AG04450 (cell line): ENCODE data around the gene OGFOD2. TPM values are rescaled to one million over a fixed set of nuclear protein-coding genes. Genes with fewer than 3 reads are reported as not detected.
A peak's percentile ranks its signal among the peaks of the same experiment; 100 is the strongest.

Source experiments
- CTCF ChIA-PET: fragments of 300-600, 350-600 bp; formaldehyde crosslinking; extraction: SDS; loops from one replicate; lab custom pipeline; 2022; ENCODE audit warnings: antibody characterized with exemption, inconsistent platforms; lab: Charles Lee
- POLR2A ChIA-PET: fragments of 350-600 bp; formaldehyde crosslinking; extraction: SDS; loops from one replicate; lab custom pipeline; 2021; ENCODE audit warnings: antibody characterized with exemption, inconsistent platforms; lab: Yijun Ruan, JAX
- DNase-seq: peaks from one replicate; pipeline ENCODE4 v3.0.0-alpha.2; 2011; ENCODE audit warnings: low read depth, low spot score
- H3K27ac ChIP-seq: one replicate; pipeline ENCODE4 v1.5.1; 2012; ENCODE audit warnings: low read depth, low read length, control low read depth
- H3K27me3 ChIP-seq: one replicate; pipeline ENCODE4 v1.6.0; 2012; ENCODE audit warnings: low read length; ENCODE audit not compliant: control insufficient read depth, insufficient read depth
- H3K4me3 ChIP-seq: 2 replicates; pipeline ENCODE4 v1.5.1; 2011; ENCODE audit warnings: mild to moderate bottlenecking, low read depth, low read length, control low read depth
- H3K9me3 ChIP-seq: 2 replicates; pipeline ENCODE4 v1.5.1; 2012; ENCODE audit warnings: low read length; ENCODE audit not compliant: control insufficient read depth, insufficient read depth
- polyA plus RNA-seq: library from polyadenylated mRNA; depleted of rRNA; stranded (reverse); fragments of >200 nt; gene quantifications from 2 replicates; pipeline ENCODE4 v1.2.3, GENCODE V29; 2011
- TF ChIP-seq, protein P1 (sequence below): IDR thresholded peaks from 2 replicates; pipeline ENCODE4 v1.5.1; 2011; ENCODE audit warnings: low read depth, low read length, control low read depth, inconsistent platforms

Gene OGFOD2
- polyA plus RNA-seq, 1 experiment, result 6.1 TPM

DNA sequence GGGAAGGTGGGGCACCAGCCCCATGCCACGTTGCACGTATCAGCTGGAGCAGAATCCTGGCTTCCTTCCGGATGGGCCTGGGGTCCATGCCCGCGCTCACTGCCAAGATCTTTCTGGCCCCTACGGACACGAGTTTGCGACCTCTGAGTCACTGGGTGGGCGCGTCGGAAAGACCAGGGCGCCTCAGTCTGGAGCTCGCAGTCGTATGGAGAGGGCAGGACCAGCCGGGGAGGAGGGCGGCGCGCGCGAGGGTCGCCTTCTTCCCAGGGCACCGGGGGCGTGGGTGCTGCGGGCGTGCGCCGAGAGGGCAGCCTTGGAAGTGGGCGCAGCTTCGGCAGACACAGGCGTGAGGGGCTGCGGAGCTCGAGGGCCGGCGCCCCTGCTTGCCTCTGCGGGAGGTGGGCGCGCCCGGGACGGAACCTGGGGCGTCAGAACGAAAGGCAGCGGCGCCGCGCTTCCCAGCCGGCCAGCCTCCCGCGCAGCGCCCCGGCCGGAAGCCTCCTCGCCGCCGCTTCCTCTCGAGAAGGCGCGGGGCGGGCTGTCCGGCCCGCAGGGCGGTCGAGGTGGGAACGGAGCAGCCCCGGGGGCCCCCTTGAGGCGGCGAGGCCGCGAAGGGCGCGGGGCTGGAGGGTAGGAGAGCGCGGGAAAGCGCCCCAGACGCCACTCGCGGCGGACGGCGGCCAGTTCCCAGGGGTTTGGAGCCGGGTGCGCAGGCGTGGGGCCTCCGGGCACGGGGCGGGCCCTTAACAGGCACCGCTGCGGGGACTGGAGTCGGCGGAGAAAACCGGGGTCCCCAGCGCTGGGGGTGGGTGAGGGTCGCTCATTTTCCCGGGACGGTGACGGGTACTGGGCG, 5.4 kb downstream of the OGFOD2 start, which contains the start of gene ARL6IP4:
ARL6IP4 (plus strand) TSS at position 499 of the 853 bp plus-strand sequence. CDS start 459 bp downstream, outside the sequence.
- ChIA-PET CTCF (interaction anchor here (1.5 to 4.9 kb wide), 3 partner anchors 186 to 258 kb away, joined by 3 to 39 read pairs (median 11); no protein-coding TSS in a partner anchor), POLR2A (interaction anchor here (1.2 to 2.1 kb wide), 2 partner anchors 63 to 252 kb away, joined by 5 to 17 read pairs; partner anchors contain the start of genes MPHOSPH9 and MTRFR)
- Histone ChIP-seq H3K27me3 (no peaks in the 10 kb centered on the region), H3K27ac (peak within 1 kb of the TSS; percentile 75), H3K9me3 (no peaks in the 10 kb centered on the region; the same call in 1 of the 2 replicates), H3K4me3 (peak within 1 kb of the TSS; percentile 90)
- DNase-seq, result no peak
- TF ChIP-seq, protein P1, sequence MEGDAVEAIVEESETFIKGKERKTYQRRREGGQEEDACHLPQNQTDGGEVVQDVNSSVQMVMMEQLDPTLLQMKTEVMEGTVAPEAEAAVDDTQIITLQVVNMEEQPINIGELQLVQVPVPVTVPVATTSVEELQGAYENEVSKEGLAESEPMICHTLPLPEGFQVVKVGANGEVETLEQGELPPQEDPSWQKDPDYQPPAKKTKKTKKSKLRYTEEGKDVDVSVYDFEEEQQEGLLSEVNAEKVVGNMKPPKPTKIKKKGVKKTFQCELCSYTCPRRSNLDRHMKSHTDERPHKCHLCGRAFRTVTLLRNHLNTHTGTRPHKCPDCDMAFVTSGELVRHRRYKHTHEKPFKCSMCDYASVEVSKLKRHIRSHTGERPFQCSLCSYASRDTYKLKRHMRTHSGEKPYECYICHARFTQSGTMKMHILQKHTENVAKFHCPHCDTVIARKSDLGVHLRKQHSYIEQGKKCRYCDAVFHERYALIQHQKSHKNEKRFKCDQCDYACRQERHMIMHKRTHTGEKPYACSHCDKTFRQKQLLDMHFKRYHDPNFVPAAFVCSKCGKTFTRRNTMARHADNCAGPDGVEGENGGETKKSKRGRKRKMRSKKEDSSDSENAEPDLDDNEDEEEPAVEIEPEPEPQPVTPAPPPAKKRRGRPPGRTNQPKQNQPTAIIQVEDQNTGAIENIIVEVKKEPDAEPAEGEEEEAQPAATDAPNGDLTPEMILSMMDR, result no peak

DNA sequence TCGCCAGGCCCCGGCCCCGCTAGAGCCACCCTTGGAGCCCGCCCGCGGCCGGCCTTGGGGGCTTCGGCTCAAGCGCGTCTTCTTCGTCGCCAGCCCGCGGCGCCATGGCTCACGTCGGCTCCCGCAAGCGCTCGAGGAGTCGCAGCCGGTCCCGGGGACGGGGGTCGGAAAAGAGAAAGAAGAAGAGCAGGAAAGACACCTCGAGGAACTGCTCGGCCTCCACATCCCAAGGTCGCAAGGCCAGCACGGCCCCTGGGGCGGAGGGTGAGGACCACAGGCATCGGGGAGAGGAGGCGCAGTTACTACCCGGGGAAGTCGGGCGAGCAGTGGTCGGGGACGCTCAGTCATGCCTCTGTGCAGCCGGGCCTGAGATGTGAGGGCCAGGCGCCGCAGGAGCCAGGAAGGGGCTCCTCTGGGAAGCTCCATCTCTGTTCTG, 6.0 kb downstream of the OGFOD2 start:
- Histone ChIP-seq H3K27me3 (no peaks in the 10 kb centered on the region), H3K4me3 (peak overlapping the region; percentile 90), H3K9me3 (no peaks in the 10 kb centered on the region; the same call in 1 of the 2 replicates), H3K27ac (peak overlapping the region; percentile 39)
- ChIA-PET CTCF (interaction anchor here (4.9 kb wide), 1 partner anchor 257 kb away, joined by 39 read pairs; no protein-coding TSS in a partner anchor), POLR2A (interaction anchor here (0.5 to 2.1 kb wide), 5 partner anchors 61 to 252 kb away, joined by 3 to 17 read pairs (median 5); partner anchors contain the start of genes MPHOSPH9 and MTRFR)
- TF ChIP-seq, protein P1, result no peak
- DNase-seq, result no peak

DNA sequence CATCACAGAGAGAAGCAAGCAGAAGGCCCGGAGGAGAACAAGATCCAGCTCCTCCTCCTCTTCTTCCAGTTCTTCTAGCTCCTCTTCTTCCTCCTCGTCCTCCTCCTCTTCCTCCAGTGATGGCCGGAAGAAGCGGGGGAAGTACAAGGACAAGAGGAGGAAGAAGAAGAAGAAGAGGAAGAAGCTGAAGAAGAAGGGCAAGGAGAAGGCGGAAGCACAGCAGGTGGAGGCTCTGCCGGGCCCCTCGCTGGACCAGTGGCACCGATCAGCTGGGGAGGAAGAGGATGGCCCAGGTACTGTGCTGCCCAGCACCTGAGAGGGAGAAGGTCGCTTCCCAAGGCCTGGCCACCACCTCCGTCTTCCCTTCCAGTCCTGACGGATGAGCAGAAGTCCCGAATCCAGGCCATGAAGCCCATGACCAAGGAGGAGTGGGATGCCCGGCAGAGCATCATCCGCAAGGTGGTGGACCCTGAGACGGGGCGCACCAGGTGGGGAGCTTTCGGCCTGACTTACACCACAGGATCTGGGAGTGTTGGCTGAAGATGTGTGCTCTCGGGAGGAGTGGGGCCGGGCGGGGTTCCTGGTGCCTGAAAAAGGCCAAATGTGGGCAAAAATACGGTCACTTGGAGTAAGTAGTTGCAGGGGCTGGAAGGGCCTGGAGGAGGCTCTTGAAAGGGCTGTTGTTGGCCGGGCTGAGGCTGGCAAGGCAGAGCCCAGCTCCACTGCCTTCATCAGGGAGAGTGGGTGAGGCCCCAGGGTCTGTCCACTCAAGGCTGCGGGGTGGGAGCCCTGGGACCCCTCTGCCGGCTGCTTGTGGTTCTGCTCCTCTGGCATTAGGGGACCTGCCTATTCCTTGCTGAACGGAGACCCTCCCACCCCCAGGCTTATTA, 6.8 kb downstream of the OGFOD2 start:
- CTCF ChIA-PET, result interaction anchor here (0.8 to 4.9 kb wide), 2 partner anchors 60 to 256 kb away, joined by 3 to 39 read pairs; no protein-coding TSS in a partner anchor
- Histone ChIP-seq H3K27me3 (no peaks in the 10 kb centered on the region), H3K9me3 (no peaks in the 10 kb centered on the region; the same call in 1 of the 2 replicates), H3K27ac (peak overlapping the region; percentile 2), H3K4me3 (peak overlapping the region; percentile 90)
- TF ChIP-seq, protein P1, result no peak
- POLR2A ChIA-PET, result interaction anchor here (0.5 to 1.8 kb wide), 5 partner anchors 60 to 368 kb away, joined by 3 to 6 read pairs (median 3); partner anchors contain the start of genes MPHOSPH9 and MTRFR
- no peak for DNase-seq

DNA sequence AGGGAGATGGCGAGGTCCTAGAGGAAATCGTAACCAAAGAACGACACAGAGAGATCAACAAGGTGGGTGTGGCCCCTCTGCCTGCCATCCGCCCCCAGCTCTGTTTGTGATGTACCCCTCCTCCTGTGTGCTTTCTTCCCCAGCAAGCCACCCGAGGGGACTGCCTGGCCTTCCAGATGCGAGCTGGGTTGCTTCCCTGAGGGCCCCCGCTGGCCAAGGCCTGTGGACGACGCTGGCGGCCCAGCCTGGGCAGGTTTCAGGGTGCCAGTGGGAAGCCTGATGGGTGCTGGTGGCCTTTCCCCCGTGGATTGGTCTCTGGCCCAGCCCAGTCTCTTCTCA, 7.4 kb downstream of the OGFOD2 start:
- no peaks in the 10 kb centered on the region for H3K27me3 ChIP-seq
- H3K27ac ChIP-seq, result no peak overlapping the region
- TF ChIP-seq, protein P1, result no peak
- peak overlapping the region; percentile 90 for H3K4me3 ChIP-seq
- ChIA-PET POLR2A (interaction anchor here (1.8 kb wide), 1 partner anchor 250 kb away, joined by 5 read pairs; the partner anchor contains the start of gene MPHOSPH9), CTCF (interaction anchor here (0.8 to 4.9 kb wide), 3 partner anchors 60 to 256 kb away, joined by 3 to 39 read pairs (median 3); no protein-coding TSS in a partner anchor)
- H3K9me3 ChIP-seq, result no peaks in the 10 kb centered on the region; the same call in 1 of the 2 replicates
- no peak for DNase-seq
